A673 (cell line): ENCODE measurements around the gene KATNAL1.

ENCODE experiments used
- EZH2 ChIP-seq: fragments of 200-600 bp; sonication (generic); IDR thresholded peaks from 2 replicates; pipeline ENCODE4 v1.6.1; 2017; ENCODE audit warnings: borderline replicate concordance, low read depth, mild to moderate bottlenecking, mixed read lengths, antibody characterized with exemption, low read length; ENCODE audit not compliant: poor library complexity, severe bottlenecking
- TF ChIP-seq, protein P1 (sequence below): fragments of 300-800, 200-600 bp; sonication (generic); conservative IDR thresholded peaks from 2 replicates; pipeline ENCODE4 v1.5.1; 2017; ENCODE audit warnings: low read depth, mild to moderate bottlenecking, antibody characterized with exemption, low read length, moderate library complexity, mixed read lengths

DNA sequence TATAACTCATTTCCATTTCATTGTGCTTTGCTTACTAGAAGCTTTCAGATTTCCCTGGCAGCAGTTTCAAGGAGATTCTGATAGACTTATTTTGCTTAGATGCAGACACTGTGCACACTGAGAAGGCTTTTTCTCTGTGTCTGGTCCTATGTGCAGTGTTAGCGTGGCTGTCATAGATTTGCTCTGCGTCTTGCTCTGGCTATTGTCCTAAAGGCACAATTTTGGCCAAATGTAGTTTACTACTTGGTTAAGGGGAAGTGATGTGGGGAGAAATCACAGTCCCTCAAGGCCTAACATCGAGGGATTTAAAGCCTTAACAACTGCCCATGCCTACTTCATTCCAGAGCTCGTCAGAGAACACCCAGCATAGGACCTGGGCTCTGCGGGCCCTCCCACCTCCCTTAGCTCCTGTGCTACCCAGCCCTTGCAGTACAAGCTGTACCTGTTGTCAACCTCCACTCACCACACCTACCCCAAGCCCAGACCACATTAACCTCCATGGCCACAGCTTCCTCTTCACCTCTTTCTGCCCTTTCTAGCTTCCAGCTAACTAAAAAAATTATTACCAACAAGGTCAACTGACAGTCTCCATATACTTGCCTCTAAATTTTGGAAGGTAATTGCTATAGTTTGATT, 38.9 kb upstream of the KATNAL1 start:
- TF ChIP-seq, protein P1, sequence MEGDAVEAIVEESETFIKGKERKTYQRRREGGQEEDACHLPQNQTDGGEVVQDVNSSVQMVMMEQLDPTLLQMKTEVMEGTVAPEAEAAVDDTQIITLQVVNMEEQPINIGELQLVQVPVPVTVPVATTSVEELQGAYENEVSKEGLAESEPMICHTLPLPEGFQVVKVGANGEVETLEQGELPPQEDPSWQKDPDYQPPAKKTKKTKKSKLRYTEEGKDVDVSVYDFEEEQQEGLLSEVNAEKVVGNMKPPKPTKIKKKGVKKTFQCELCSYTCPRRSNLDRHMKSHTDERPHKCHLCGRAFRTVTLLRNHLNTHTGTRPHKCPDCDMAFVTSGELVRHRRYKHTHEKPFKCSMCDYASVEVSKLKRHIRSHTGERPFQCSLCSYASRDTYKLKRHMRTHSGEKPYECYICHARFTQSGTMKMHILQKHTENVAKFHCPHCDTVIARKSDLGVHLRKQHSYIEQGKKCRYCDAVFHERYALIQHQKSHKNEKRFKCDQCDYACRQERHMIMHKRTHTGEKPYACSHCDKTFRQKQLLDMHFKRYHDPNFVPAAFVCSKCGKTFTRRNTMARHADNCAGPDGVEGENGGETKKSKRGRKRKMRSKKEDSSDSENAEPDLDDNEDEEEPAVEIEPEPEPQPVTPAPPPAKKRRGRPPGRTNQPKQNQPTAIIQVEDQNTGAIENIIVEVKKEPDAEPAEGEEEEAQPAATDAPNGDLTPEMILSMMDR = no peak
- TF ChIP-seq EZH2 = no peak
